HTR-8/SVneo (cell line): ENCODE data around the gene ARHGEF19.
A peak's percentile ranks its signal among the peaks of the same experiment; 100 is the strongest.
"Not testable (repeated sequence)": the region's sequence is repeated elsewhere in the genome, so short reads cannot be mapped to it uniquely, and the experiment has no call there.

Experiments used
- DNase-seq: peaks from one replicate; pipeline ENCODE4 v3.0.0; 2011; ENCODE audit warnings: low spot score, mixed read lengths; ENCODE audit not compliant: insufficient read length
- FAIRE-seq: peaks from 2 replicates; lab custom pipeline; 2011; peaks lifted over from hg19 to GRCh38; lab: Jason Lieb, UNC

Gene ARHGEF19

GRCh38 chr1:16207318-16208269 lies 4.9 kb downstream of the ARHGEF19 start:
- FAIRE-seq, result no peak

GRCh38 chr1:16206547-16207317 lies 5.7 kb downstream of the ARHGEF19 start:
- FAIRE-seq (peak; percentile 95), DNase-seq (peak; percentile 96)

More at GRCh38 chr1:16207318-16208269, 4.9 kb downstream of the ARHGEF19 start:
- peak; percentile 44 for DNase-seq

GRCh38 chr1:16205891-16206546 lies 6.4 kb downstream of the ARHGEF19 start:
- FAIRE-seq (no peak), DNase-seq (no peak)

GRCh38 chr1:16205334-16205671 lies 7.1 kb downstream of the ARHGEF19 start:
- FAIRE-seq (no peak), DNase-seq (no peak)

- peak; percentile 39 for DNase-seq
- FAIRE-seq, result no peak
Measured at GRCh38 chr1:16204634-16205333, 7.7 kb downstream of the ARHGEF19 start.

GRCh38 chr1:16204216-16204615 lies 8.2 kb downstream of the ARHGEF19 start:
- DNase-seq, result no peak
- FAIRE-seq, result no peak

- no peak for FAIRE-seq
Measured at GRCh38 chr1:16203550-16203949, 8.9 kb downstream of the ARHGEF19 start.

GRCh38 chr1:16202281-16203210 lies 9.9 kb downstream of the ARHGEF19 start:
- FAIRE-seq, result no peak
- DNase-seq, result no peak

More at GRCh38 chr1:16203550-16203949, 8.9 kb downstream of the ARHGEF19 start:
- DNase-seq, result no peak

- no peak for DNase-seq
- FAIRE-seq, result no peak
Measured at GRCh38 chr1:16199700-16200099, 12.8 kb downstream of the ARHGEF19 start.

- FAIRE-seq (no peak), DNase-seq (no peak)
Measured at GRCh38 chr1:16199157-16199501, 13.3 kb downstream of the ARHGEF19 start.

GRCh38 chr1:16198444-16199156 lies 13.9 kb downstream of the ARHGEF19 start:
- no peak for DNase-seq
- no peak for FAIRE-seq

GRCh38 chr1:16196874-16197273 lies 15.6 kb downstream of the ARHGEF19 start:
- DNase-seq (no peak), FAIRE-seq (no peak)

GRCh38 chr1:16196139-16196538 lies 16.3 kb downstream of the ARHGEF19 start:
- FAIRE-seq, DNase-seq: not testable (repeated sequence)

GRCh38 chr1:16195518-16195905 lies 16.9 kb downstream of the ARHGEF19 start:
- no peak for FAIRE-seq
- DNase-seq, result no peak

- FAIRE-seq (no peak), DNase-seq (no peak)
Measured at GRCh38 chr1:16191916-16192546, 20.4 kb downstream of the ARHGEF19 start.

GRCh38 chr1:16191309-16191708 lies 21.1 kb downstream of the ARHGEF19 start:
- FAIRE-seq, result no peak
- DNase-seq, result no peak

- FAIRE-seq, result no peak
- no peak for DNase-seq
Measured at GRCh38 chr1:16189921-16190621, 22.4 kb downstream of the ARHGEF19 start.
